ENCODE data around the gene U2AF2. TPM values are rescaled to one million over a fixed set of nuclear protein-coding genes. Genes with fewer than 3 reads are reported as not detected.

Gene U2AF2
- total and polyA plus RNA-seq, 12 donors, result 58.9 to 243 (median 117) TPM

- WGBS, 4 donors, result 41 to 52% (median 48%) methylated on average over 10 to 15 of the region's 15 CpGs
- intact Hi-C loops (cut with DNase I), result no loop called here
- DNase-seq, result peak in 3 of 7 donors; percentile 32 to 48 (median 47)
- peak overlapping the region in 2 of 5 donors; percentile 32 to 42 for H3K27ac ChIP-seq
- H3K36me3 ChIP-seq (replicated peaks in 1 of 2), result peaks cover 0 to 14% of the 10 kb centered on the region in 2 donors
- H3K27me3 ChIP-seq, result no peaks in the 10 kb centered on the region
- H3K4me3 ChIP-seq, result no peak overlapping the region
- TF ChIP-seq POLR2A (IDR thresholded peaks at IDR 0.05) (no peak), CTCF (IDR thresholded peaks at IDR 0.05) (no peak)
- H3K9me3 ChIP-seq (replicated peaks in 1 of 3), result no peaks in the 10 kb centered on the region
- peaks cover 13 to 28% of the 10 kb centered on the region in 2 donors for H3K4me1 ChIP-seq (replicated peaks in 1 of 2)
These were observed 43.4 kb upstream of the U2AF2 start for GRCh38 chr19:55611300-55611982.

GRCh38 chr19:55611983-55612645 lies 42.7 kb upstream of the U2AF2 start:
- intact Hi-C loops (cut with DNase I), result no loop called here
- H3K4me1 ChIP-seq (replicated peaks in 1 of 2), result peaks cover 10 to 21% of the 10 kb centered on the region in 2 donors
- no peak for TF ChIP-seq CTCF (IDR thresholded peaks at IDR 0.05)
- TF ChIP-seq POLR2A (IDR thresholded peaks at IDR 0.05), result no peak
- DNase-seq, result no peak
- no peaks in the 10 kb centered on the region for H3K9me3 ChIP-seq (replicated peaks in 1 of 3)
- WGBS, 4 donors, result 43 to 67% (median 53%) methylated on average over 3 of the region's 3 CpGs
- H3K4me3 ChIP-seq, result no peak overlapping the region
- peaks cover 0 to 18% of the 10 kb centered on the region in 2 donors for H3K36me3 ChIP-seq (replicated peaks in 1 of 2)
- no peaks in the 10 kb centered on the region for H3K27me3 ChIP-seq
- peak overlapping the region in 2 of 5 donors; percentile 17 to 42 for H3K27ac ChIP-seq

- no peak overlapping the region for H3K27ac ChIP-seq
- intact Hi-C loops (cut with DNase I), result no loop called here
- H3K27me3 ChIP-seq, result no peaks in the 10 kb centered on the region
- H3K36me3 ChIP-seq (replicated peaks in 1 of 2), result peaks cover 0 to 26% of the 10 kb centered on the region in 2 donors
- peaks cover 10 to 20% of the 10 kb centered on the region in 2 donors for H3K4me1 ChIP-seq (replicated peaks in 1 of 2)
- no peak overlapping the region for H3K4me3 ChIP-seq
- no peaks in the 10 kb centered on the region for H3K9me3 ChIP-seq (replicated peaks in 1 of 3)
- no peak for DNase-seq
- 94 to 97% (median 96%) methylated on average over 17 to 27 of the region's 27 CpGs for WGBS, 4 donors
- TF ChIP-seq POLR2A (IDR thresholded peaks at IDR 0.05) (no peak), CTCF (IDR thresholded peaks at IDR 0.05) (no peak)
These were observed 41.4 kb upstream of the U2AF2 start for GRCh38 chr19:55613396-55613795.

- intact Hi-C loops (cut with DNase I), result no loop called here
- no peak overlapping the region for H3K27ac ChIP-seq
- peaks cover 10 to 23% of the 10 kb centered on the region in 2 donors for H3K4me1 ChIP-seq (replicated peaks in 1 of 2)
- no peak for TF ChIP-seq POLR2A (IDR thresholded peaks at IDR 0.05)
- no peak for TF ChIP-seq CTCF (IDR thresholded peaks at IDR 0.05)
- no peak overlapping the region for H3K4me3 ChIP-seq
- H3K36me3 ChIP-seq (replicated peaks in 1 of 2), result peaks cover 0 to 26% of the 10 kb centered on the region in 2 donors
- no peak for DNase-seq
- H3K9me3 ChIP-seq (replicated peaks in 1 of 3), result no peaks in the 10 kb centered on the region
- WGBS, 4 donors, result 84 to 91% (median 89%) methylated on average over 33 to 75 of the region's 75 CpGs
- H3K27me3 ChIP-seq, result no peaks in the 10 kb centered on the region
These were observed 40.7 kb upstream of the U2AF2 start for GRCh38 chr19:55613930-55614710.
